CD4-positive, CD25-positive, alpha-beta regulatory T cell (primary cell): Measurements from ENCODE around the gene SARS1. TPM values are rescaled to one million over a fixed set of nuclear protein-coding genes. Genes with fewer than 3 reads are reported as not detected.

Experiments used
- ATAC-seq, 2 donors: fragments of 150-1000 bp; cut with Tn5 transposase; one replicate each; pipeline ENCODE4 v1.10.0; 2021; ENCODE audit warnings: low read depth in 2 of 2, moderate number of reproducible peaks in 2 of 2, moderate library complexity in 1 of 2
- DNase-seq, 3 donors: peaks; one replicate each; pipeline versions ENCODE4 v3.0.0 to v3.0.0-alpha.2; 2012 to 2022; ENCODE audit warnings: mixed read lengths in 1 of 3
- H3K27ac ChIP-seq: one replicate; pipeline ENCODE4 v1.7.0; 2013; ENCODE audit warnings: mild to moderate bottlenecking, low read length; ENCODE audit not compliant: insufficient read depth, poor library complexity, severe bottlenecking
- H3K27me3 ChIP-seq: one replicate; pipeline ENCODE4 v1.7.0; 2013; ENCODE audit warnings: low read length; ENCODE audit not compliant: control insufficient read depth, insufficient read depth
- H3K36me3 ChIP-seq: one replicate; pipeline ENCODE4 v1.7.0; 2013; ENCODE audit warnings: mild to moderate bottlenecking, low read length, moderate library complexity; ENCODE audit not compliant: control insufficient read depth, insufficient read depth
- H3K4me1 ChIP-seq: 2 replicates; pipeline ENCODE4 v1.7.0; 2013; ENCODE audit warnings: mild to moderate bottlenecking, low read length; ENCODE audit not compliant: insufficient read depth, control insufficient read depth, poor library complexity, severe bottlenecking
- H3K4me3 ChIP-seq: one replicate; pipeline ENCODE4 v1.7.0; 2013; ENCODE audit warnings: low read depth, mild to moderate bottlenecking, low read length, moderate library complexity
- H3K9me3 ChIP-seq, 2 experiments: 1 replicate in 1 of 2; 2 replicates in 1 of 2; pipeline ENCODE4 v1.7.0; 2013; ENCODE audit warnings: low read length in 2 of 2, mild to moderate bottlenecking in 1 of 2, moderate library complexity in 1 of 2; ENCODE audit not compliant: control insufficient read depth in 2 of 2
- H3K27ac Mint-ChIP-seq, 3 donors: one replicate each; pipeline ENCODE4 v1.8.0; 2020 to 2022; ENCODE audit warnings: mild to moderate bottlenecking in 3 of 3, mixed read lengths in 3 of 3, moderate library complexity in 2 of 3
- H3K27me3 Mint-ChIP-seq: one replicate; pipeline ENCODE4 v1.8.0; 2022; ENCODE audit warnings: mild to moderate bottlenecking, mixed read lengths
- H3K36me3 Mint-ChIP-seq: one replicate; pipeline ENCODE4 v1.8.0; 2020; ENCODE audit warnings: mixed read lengths
- H3K4me1 Mint-ChIP-seq, 4 donors: one replicate each; pipeline ENCODE4 v1.8.0; 2020 to 2022; ENCODE audit warnings: mixed read lengths in 4 of 4, mild to moderate bottlenecking in 1 of 4
- H3K4me3 Mint-ChIP-seq, 4 donors: one replicate each; pipeline ENCODE4 v1.8.0; 2020 to 2022; ENCODE audit warnings: mild to moderate bottlenecking in 4 of 4, mixed read lengths in 4 of 4, moderate library complexity in 3 of 4
- H3K9me3 Mint-ChIP-seq, 7 donors: one replicate each; pipeline ENCODE4 v1.8.0; 2020 to 2022; ENCODE audit warnings: mixed read lengths in 7 of 7, mild to moderate bottlenecking in 3 of 7, moderate library complexity in 2 of 7
- polyA plus RNA-seq, 4 donors: library from polyadenylated mRNA; unstranded; fragments of 300-500 nt; fragmentation: Illumina TruSeq; gene quantifications; one replicate each; pipeline ENCODE4 v1.2.3, GENCODE V29; 2021
- total RNA-seq: library from RNA; stranded (reverse); gene quantifications from one replicate; pipeline ENCODE4 v1.2.3, GENCODE V29; 2022

Gene SARS1
- total and polyA plus RNA-seq, 5 donors from 2014 or later, result 117 to 173 (median 170) TPM

DNA sequence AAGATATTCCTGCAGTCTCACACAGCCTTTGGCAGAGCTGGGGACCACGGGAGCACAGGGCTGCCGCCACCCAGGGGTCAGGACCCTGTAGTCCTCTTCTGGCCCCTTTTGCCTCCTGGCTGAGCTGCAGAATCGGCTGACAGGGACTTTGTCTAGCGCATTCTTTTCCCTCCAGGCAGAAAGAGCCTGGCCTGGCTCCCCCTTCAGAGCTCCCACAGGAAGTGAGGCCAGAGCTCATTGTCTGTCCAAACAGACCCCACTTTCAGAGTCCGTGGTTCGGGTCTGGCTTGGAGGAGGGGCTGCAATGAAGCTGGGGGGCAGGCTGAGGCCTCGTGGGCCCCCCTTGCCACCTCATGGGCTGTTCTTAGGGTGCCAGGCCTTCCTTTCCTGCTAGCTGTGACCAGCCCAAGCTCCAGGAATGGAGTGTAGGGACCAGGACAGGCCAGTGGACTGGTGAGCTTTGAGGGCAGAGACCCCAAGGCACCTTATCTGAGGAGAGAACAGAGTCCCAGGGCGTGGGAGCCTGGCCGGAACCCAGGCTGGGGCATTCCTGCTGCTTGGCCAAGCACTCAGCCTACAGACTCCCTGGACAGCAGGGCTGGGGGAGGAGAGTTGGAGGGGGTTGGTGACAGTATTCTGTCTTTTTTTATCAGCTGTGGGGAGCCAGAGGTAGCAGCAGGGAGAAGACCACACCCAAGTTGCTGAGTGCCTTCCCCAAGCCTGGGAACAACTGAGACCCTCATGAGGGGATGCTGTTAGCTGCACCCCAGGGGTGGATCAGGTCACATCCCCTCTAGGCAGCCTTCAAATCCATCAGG is 40.3 kb downstream of the SARS1 start:
- Histone ChIP-seq H3K27me3 (peaks cover 2% of the 10 kb centered on the region), H3K36me3 (no peaks in the 10 kb centered on the region), H3K4me3 (no peak overlapping the region), H3K27ac (no peak overlapping the region), H3K9me3 (no peaks in the 10 kb centered on the region), H3K4me1 (peaks cover 11% of the 10 kb centered on the region)
- peaks cover 20% of the 10 kb centered on the region for H3K27me3 Mint-ChIP-seq
- H3K4me1 Mint-ChIP-seq, result peaks cover 0 to 20% (median 3%) of the 10 kb centered on the region in 4 donors
- peak overlapping the region in 1 of 3 donors; percentile 67 for H3K27ac Mint-ChIP-seq
- DNase-seq, result no peak
- H3K36me3 Mint-ChIP-seq, result no peaks in the 10 kb centered on the region
- no peak for ATAC-seq
- no peaks in the 10 kb centered on the region for H3K9me3 Mint-ChIP-seq
- no peak overlapping the region for H3K4me3 Mint-ChIP-seq

DNA sequence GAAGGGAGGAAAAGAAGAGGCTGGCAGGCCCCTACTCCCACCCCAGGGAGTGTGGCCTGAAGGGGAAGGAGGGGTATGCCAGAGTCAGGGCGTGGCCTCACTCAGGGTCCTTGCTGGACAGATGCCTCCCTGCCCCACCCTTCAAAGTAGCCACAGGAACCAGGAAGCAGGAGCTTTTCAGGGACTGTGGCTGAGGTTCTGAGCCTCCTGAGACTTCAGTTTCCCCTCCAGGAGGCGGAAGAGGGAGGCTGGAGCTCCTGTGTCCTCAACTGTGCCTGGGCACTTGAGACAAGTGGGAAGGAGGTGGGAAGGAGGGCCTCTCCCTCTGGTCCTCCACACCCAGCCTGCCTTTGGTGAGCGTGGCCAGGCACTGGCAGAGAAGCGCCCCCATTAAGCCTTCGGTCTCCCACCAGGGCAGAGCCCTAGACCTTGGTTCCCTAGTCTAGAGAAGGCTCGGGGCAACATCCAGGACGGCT is 40.9 kb downstream of the SARS1 start:
- Histone ChIP-seq H3K27me3 (peaks cover 2% of the 10 kb centered on the region), H3K4me3 (no peak overlapping the region), H3K27ac (no peak overlapping the region), H3K4me1 (peaks cover 8% of the 10 kb centered on the region), H3K36me3 (no peaks in the 10 kb centered on the region), H3K9me3 (no peaks in the 10 kb centered on the region)
- H3K4me1 Mint-ChIP-seq, result peaks cover 0 to 17% (median 1%) of the 10 kb centered on the region in 4 donors
- no peaks in the 10 kb centered on the region for H3K9me3 Mint-ChIP-seq
- H3K27ac Mint-ChIP-seq, result no peak overlapping the region
- H3K36me3 Mint-ChIP-seq, result no peaks in the 10 kb centered on the region
- DNase-seq (no peak), ATAC-seq (no peak)
- H3K4me3 Mint-ChIP-seq, result no peak overlapping the region
- peaks cover 16% of the 10 kb centered on the region for H3K27me3 Mint-ChIP-seq

DNA sequence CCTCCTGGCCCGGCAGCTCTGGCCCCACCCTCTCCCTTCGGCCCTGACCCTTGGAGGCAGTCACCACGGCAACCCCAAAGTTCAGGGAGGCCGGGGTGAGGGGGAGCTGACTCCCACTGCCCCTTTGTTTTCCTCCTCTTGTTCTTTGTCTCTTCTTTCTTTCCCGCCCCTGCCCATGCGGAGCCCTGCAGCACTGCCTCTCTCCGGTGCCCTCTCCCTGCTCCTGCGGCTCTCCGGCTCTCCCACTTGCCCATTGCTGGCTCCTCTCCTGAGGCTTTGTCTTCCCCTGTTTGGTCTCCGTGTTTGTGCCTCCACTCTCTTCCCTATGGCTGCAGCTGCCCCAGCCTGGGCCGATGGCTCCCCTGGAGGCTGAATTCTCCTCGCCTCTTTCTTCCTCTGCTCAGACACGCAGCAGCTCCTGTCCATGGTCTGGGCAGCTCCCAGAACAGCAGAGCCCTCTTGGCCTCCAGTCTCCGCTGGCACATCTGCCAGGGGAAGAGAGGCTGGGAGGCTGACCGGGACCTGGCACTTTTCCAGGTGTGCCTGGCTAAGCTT is 41.5 kb downstream of the SARS1 start:
- Mint-ChIP-seq H3K4me1 (peaks cover 0 to 17% (median 1%) of the 10 kb centered on the region in 4 donors), H3K27me3 (peaks cover 15% of the 10 kb centered on the region), H3K9me3 (no peaks in the 10 kb centered on the region), H3K4me3 (no peak overlapping the region), H3K36me3 (no peaks in the 10 kb centered on the region), H3K27ac (no peak overlapping the region)
- ATAC-seq, result no peak
- Histone ChIP-seq H3K27me3 (peaks cover 2% of the 10 kb centered on the region), H3K4me3 (no peak overlapping the region), H3K9me3 (no peaks in the 10 kb centered on the region), H3K36me3 (no peaks in the 10 kb centered on the region), H3K4me1 (peaks cover 4% of the 10 kb centered on the region), H3K27ac (no peak overlapping the region)
- DNase-seq, result no peak

DNA sequence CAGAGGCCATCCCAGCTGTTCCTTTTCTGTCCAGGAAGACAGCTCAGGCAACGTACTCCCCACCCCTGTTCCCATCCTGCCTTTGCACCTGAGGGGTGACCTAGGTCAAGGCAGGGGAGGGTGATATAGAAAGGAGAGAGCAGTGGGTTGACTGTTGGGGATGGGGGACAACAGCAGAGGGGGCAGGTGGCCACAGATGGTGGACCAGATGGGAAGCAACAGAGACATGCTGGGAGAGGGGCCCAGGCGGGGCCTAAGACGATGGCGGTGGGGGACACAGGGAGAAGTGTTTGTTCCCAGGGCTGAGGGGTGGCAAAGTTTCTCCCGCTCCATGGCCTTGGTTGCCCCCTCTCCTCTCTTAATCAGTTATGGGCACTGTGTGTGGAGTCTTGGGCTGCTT is 42.0 kb downstream of the SARS1 start:
- H3K9me3 Mint-ChIP-seq, result no peaks in the 10 kb centered on the region
- Histone ChIP-seq H3K4me3 (no peak overlapping the region), H3K27ac (no peak overlapping the region), H3K9me3 (no peaks in the 10 kb centered on the region), H3K4me1 (no peaks in the 10 kb centered on the region), H3K36me3 (no peaks in the 10 kb centered on the region), H3K27me3 (peaks cover 1% of the 10 kb centered on the region)
- peaks cover 0 to 17% (median 1%) of the 10 kb centered on the region in 4 donors for H3K4me1 Mint-ChIP-seq
- no peaks in the 10 kb centered on the region for H3K36me3 Mint-ChIP-seq
- H3K27me3 Mint-ChIP-seq, result peaks cover 10% of the 10 kb centered on the region
- H3K4me3 Mint-ChIP-seq, result no peak overlapping the region
- ATAC-seq (no peak), DNase-seq (no peak)
- no peak overlapping the region for H3K27ac Mint-ChIP-seq

DNA sequence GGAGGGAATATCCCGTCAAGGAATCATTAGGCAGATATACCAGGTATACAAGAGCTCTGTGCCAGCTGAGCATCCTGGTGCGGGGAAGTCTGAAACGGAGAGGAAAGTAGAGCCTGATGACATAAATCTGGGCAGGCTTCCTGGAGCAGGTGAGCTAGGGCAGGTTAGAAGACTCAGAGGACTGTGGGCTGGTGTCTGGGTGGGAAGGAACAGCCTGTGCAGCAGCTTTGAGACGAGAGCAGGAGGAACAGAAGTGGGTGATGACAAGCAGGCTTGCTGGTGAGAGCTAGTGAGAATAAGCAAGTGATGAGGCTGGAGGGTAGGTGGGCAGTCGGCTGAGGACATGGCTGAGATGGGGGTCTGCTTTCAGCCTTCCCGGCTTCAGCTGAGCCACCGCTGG is 42.4 kb downstream of the SARS1 start:
- no peak for DNase-seq
- Histone ChIP-seq H3K27me3 (no peaks in the 10 kb centered on the region), H3K4me3 (no peak overlapping the region), H3K4me1 (no peaks in the 10 kb centered on the region), H3K36me3 (no peaks in the 10 kb centered on the region), H3K27ac (no peak overlapping the region), H3K9me3 (no peaks in the 10 kb centered on the region)
- Mint-ChIP-seq H3K27me3 (peaks cover 6% of the 10 kb centered on the region), H3K36me3 (no peaks in the 10 kb centered on the region), H3K4me1 (peaks cover 0 to 15% (median 1%) of the 10 kb centered on the region in 4 donors), H3K27ac (peak overlapping the region in 1 of 3 donors; percentile 74), H3K9me3 (no peaks in the 10 kb centered on the region), H3K4me3 (no peak overlapping the region)
- no peak for ATAC-seq

DNA sequence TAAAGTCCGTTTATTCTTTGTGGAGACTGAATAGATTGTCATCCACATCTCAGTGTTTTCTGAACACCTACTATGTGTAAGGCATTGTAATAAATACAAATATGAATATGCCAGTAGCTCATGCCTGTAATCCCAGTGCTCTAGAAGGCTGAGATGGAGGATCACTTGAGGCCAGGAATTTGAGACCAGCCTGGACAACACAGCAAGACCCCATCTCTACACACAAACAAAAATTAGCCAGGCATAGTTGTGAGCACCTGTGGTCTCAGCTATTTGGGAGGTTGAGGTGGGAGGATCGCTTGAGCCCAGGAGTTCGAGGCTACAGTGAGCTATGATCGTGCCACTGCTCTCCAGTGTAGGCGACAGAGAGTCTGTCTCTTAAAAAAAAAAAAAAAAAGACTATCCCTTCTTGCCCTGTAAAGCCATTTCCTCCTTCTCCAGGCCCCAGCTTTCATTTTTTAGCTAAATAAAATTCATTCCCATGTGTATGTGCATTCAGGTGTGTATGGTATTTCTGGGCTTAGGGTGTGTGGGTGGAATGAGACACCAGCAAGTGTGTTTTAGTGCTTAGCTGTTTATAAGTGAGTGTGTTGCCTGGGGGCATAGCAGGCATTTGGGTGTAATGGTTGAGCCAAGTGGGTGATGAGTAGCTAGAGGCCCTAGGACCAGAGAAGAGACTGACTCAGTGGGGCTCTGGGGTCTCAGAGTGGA is 43.4 kb downstream of the SARS1 start:
- Histone ChIP-seq H3K27me3 (no peaks in the 10 kb centered on the region), H3K9me3 (no peaks in the 10 kb centered on the region), H3K27ac (no peak overlapping the region), H3K4me3 (no peak overlapping the region), H3K4me1 (no peaks in the 10 kb centered on the region), H3K36me3 (no peaks in the 10 kb centered on the region)
- no peak for DNase-seq
- Mint-ChIP-seq H3K4me1 (peaks cover 0 to 8% (median 1%) of the 10 kb centered on the region in 4 donors), H3K27me3 (peaks cover 5% of the 10 kb centered on the region), H3K36me3 (no peaks in the 10 kb centered on the region), H3K4me3 (no peak overlapping the region), H3K27ac (peak overlapping the region in 1 of 3 donors; percentile 35), H3K9me3 (no peaks in the 10 kb centered on the region)
- ATAC-seq, result no peak

DNA sequence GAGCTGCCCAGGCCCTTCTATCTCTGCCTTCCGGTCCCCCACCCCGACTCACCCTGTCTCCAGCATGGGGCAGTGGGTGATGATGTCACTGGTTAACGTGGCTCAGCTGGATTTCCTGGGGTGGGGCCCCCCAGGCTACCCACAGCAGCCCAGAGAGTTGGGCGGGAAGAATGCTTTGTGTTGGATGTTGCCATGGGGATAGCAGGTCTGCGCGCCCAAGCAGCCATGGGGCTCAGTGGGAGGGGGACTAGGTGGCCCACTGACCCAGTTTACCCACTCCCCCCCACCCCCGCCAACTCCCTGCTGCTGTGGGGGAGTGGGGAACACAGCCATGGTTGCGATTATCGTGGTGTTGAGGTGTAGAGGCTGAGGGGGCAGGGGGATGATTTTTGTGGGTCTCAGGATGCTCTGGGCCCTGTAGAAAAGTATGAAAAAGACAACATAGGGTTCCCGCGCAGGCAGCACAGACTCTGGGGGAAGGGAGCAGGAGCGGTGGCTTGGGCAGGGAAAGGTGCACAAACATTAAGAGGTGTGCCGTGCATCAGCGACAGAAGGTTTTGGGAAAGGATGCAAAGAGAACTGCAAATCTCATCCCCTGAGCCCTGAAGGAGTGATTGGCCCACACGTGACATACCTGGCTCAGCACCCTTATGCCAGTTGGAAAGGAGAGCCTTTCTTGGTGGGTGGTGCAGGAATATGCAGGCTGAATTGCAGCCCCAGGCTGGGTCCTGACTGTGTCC is 44.1 kb downstream of the SARS1 start:
- ATAC-seq (no peak), DNase-seq (no peak)
- H3K4me3 ChIP-seq, result no peak overlapping the region
- H3K36me3 ChIP-seq, result no peaks in the 10 kb centered on the region
- H3K4me1 Mint-ChIP-seq, result peaks cover 0 to 3% (median 0%) of the 10 kb centered on the region in 4 donors
- no peak overlapping the region for H3K27ac Mint-ChIP-seq
- H3K27me3 ChIP-seq, result no peaks in the 10 kb centered on the region
- no peaks in the 10 kb centered on the region for H3K36me3 Mint-ChIP-seq
- H3K27ac ChIP-seq, result no peak overlapping the region
- H3K27me3 Mint-ChIP-seq, result peaks cover 5% of the 10 kb centered on the region
- no peak overlapping the region for H3K4me3 Mint-ChIP-seq
- no peaks in the 10 kb centered on the region for H3K9me3 Mint-ChIP-seq
- H3K4me1 ChIP-seq, result no peaks in the 10 kb centered on the region
- H3K9me3 ChIP-seq, result no peaks in the 10 kb centered on the region
